A673 (cell line): ENCODE data around the gene TAS2R40.

ENCODE experiments used
- EZH2 ChIP-seq: fragments of 200-600 bp; sonication (generic); IDR thresholded peaks from 2 replicates; pipeline ENCODE4 v1.6.1; 2017; ENCODE audit warnings: borderline replicate concordance, low read depth, mild to moderate bottlenecking, mixed read lengths, antibody characterized with exemption, low read length; ENCODE audit not compliant: poor library complexity, severe bottlenecking
- TF ChIP-seq, protein P1 (sequence below): fragments of 300-800, 200-600 bp; sonication (generic); conservative IDR thresholded peaks from 2 replicates; pipeline ENCODE4 v1.5.1; 2017; ENCODE audit warnings: low read depth, mild to moderate bottlenecking, antibody characterized with exemption, low read length, moderate library complexity, mixed read lengths

DNA sequence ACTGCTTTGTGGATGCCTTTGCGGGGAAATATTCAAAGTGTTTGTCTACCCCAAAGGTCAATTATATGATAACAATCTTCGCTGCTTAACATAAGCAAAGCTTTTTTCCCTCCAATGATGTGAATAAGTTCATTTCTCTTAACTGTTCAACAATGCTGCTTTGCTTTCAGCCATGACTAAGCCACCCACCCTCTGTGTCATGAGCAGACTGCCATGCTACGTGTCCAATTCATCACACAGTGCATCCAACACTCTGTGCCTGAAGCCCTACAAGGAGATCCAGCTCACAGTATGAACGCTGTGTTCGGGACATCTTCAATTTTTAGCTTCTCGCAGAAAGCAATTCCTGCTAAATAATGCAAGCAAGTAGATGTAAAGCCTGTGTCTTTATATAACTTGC is 5.7 kb upstream of the TAS2R40 start:
- TF ChIP-seq, protein P1, sequence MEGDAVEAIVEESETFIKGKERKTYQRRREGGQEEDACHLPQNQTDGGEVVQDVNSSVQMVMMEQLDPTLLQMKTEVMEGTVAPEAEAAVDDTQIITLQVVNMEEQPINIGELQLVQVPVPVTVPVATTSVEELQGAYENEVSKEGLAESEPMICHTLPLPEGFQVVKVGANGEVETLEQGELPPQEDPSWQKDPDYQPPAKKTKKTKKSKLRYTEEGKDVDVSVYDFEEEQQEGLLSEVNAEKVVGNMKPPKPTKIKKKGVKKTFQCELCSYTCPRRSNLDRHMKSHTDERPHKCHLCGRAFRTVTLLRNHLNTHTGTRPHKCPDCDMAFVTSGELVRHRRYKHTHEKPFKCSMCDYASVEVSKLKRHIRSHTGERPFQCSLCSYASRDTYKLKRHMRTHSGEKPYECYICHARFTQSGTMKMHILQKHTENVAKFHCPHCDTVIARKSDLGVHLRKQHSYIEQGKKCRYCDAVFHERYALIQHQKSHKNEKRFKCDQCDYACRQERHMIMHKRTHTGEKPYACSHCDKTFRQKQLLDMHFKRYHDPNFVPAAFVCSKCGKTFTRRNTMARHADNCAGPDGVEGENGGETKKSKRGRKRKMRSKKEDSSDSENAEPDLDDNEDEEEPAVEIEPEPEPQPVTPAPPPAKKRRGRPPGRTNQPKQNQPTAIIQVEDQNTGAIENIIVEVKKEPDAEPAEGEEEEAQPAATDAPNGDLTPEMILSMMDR: no peak
- no peak for TF ChIP-seq EZH2
